ENCODE measurements around the gene STAC3.

Gene STAC3

DNA sequence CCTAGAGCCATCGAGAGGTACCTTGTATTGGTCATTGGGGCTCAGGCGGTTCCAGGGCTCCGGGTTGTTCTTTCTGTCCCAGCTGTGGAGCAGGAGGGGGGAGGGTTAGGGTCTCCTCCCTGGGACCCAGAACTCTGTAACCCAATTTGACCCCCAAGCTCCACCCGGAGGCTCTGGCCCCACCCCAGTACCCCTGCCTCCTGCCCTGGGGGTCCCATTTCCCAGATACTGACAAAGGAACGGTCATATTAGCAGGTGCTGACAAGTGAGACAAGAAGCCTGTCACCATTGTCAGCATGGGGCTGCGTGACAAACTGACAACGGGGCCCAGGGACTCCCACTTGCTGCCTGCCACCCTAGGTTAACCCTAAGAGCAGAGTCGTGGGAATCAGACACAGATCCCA is 15.3 kb downstream of the STAC3 start:
- DNase-seq, result no peak

DNA sequence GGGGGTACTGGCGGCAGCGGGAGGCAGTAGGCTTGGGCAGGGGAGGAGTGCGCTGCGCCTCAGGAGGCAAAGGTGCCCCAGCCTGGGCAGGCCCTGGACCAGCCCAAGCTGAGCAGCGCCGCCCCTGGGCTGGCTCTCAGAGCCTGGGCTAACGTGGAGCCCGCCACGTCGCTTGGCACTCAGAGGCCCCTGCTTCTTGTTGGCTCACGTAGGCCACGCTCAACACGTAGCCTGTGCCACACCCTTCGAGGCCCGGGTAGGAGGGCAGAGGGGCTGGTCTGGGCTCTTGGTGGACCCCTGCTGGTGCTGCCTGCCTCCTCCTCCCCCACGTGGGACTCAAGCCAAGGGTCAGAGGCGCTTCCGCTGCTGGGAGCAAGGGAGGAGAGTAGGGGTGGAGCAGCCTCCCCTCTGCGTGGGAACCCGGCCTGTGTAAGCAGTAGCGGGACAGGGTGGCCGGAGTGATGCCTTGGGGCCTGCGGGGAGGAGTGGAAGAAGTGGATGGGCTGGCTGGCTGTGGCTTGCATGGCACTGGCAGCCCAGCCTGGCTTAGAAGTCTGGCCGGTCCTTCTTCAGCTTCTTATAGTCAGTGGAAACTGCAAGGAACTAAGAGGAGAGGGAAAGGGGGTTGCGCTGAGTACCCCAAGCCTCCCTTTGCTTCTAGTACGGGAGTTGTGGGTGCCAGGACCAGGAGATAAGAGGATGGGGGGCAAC is 15.8 kb downstream of the STAC3 start:
- peak; percentile 95 for DNase-seq

DNA sequence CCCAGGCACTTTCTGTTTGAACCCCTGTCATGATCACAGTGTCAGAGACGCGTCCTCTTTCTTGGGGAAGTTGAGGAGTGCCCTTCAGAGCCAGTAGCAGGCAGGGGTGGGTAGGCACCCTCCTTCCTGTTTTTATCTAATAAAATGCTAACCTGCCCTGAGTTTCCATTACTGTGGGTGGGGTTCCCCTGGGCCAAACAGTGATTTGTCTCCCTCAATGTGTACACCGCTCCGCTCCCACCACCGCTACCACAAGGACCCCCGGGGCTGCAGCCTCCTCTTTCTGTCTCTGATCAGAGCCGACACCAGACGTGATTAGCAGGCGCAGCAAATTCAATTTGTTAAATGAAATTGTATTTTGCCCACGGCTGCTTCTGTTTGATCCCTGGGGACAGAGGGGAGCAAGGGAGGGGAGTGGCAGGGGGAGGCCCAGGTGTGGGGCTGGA is 16.4 kb downstream of the STAC3 start:
- no peak for DNase-seq

DNA sequence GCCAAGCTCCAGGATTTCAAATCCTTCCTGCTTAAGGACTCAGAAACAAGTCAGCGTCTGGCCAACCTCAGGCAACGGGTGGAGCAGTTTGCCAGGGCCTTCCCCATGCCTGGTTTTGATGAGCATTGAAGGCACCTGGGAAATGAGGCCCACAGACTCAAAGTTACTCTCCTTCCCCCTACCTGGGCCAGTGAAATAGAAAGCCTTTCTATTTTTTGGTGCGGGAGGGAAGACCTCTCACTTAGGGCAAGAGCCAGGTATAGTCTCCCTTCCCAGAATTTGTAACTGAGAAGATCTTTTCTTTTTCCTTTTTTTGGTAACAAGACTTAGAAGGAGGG is 16.8 kb downstream of the STAC3 start:
- no peak for DNase-seq

DNA sequence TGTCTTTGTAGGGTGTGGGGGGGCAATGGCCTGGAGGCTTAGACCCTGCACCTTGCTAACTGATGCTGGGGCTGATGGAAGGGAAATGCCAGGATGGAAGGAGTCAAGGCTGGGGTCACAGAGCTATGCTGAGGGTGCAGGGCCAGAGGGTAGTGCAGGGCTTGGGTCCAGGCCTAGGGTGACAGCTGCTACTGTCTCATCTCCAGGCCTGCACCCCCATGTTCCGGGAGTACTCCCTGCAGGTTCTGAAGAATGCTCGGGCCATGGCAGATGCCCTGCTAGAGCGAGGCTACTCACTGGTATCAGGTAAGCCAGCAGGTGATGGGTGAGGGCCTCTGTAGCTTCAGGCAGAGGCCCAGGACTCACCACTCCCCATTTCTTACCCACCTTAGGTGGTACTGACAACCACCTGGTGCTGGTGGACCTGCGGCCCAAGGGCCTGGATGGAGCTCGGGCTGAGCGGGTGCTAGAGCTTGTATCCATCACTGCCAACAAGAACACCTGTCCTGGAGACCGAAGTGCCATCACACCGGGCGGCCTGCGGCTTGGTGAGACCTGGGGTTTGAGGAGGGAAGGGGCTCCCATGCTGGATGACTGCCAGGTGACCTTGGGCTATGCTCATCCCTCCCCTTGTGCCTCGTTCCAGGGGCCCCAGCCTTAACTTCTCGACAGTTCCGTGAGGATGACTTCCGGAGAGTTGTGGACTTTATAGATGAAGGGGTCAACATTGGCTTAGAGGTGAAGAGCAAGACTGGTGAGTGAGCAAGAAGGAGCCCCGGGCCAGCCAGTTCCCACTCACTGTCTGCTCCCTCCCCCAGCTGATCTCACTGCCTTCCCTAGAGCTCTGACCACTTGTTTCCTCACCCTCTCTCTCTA is 17.4 kb downstream of the STAC3 start:
- DNase-seq, result peak; percentile 64

DNA sequence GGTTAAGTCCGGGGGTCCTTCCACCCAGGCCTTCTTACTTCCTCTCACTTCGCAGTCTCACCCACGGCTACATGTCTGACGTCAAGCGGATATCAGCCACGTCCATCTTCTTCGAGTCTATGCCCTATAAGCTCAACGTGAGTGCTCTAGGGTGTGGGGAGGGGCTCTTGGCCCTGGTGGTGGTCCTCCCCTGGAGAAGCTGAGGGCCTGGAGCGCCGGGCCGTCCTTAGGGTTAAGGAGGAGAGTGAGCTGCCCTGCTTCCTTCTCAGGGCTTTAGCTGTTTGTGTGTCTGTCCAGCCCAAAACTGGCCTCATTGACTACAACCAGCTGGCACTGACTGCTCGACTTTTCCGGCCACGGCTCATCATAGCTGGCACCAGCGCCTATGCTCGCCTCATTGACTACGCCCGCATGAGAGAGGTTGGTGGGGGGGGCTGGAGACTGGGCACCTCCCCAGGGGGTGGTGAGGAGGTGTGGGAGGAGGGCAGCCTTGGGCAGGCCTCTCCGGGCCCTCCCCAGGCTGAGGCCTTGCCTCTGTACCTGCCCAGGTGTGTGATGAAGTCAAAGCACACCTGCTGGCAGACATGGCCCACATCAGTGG is 18.7 kb downstream of the STAC3 start:
- no peak for DNase-seq

DNA sequence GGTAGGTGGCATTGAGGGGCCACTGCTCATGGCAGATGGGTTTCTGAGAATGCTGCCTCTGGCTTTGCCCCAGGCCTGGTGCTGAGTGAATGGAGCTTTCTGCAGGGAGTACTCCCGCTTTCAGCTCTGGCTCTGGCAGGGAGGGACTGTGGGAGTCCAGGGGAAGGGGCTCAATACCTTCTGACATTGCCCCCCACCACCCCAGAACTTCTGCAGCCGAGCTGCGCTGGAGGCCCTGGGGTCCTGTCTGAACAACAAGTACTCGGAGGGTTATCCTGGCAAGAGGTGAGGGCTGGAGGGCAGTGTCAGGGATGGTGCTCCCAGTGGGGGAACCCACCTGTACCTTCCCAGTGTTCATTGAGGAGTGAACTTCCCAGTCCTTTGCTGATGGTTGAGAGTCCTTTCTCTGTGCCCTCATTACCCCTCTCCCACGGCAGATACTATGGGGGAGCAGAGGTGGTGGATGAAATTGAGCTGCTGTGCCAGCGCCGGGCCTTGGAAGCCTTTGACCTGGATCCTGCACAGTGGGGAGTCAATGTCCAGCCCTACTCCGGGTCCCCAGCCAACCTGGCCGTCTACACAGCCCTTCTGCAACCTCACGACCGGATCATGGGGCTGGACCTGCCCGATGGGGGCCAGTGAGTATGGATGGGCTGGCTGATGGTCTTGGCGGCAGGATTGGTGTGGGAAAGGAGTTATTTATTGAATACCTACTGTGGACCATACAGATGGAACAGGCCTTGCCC is 19.5 kb downstream of the STAC3 start:
- DNase-seq, result no peak

DNA sequence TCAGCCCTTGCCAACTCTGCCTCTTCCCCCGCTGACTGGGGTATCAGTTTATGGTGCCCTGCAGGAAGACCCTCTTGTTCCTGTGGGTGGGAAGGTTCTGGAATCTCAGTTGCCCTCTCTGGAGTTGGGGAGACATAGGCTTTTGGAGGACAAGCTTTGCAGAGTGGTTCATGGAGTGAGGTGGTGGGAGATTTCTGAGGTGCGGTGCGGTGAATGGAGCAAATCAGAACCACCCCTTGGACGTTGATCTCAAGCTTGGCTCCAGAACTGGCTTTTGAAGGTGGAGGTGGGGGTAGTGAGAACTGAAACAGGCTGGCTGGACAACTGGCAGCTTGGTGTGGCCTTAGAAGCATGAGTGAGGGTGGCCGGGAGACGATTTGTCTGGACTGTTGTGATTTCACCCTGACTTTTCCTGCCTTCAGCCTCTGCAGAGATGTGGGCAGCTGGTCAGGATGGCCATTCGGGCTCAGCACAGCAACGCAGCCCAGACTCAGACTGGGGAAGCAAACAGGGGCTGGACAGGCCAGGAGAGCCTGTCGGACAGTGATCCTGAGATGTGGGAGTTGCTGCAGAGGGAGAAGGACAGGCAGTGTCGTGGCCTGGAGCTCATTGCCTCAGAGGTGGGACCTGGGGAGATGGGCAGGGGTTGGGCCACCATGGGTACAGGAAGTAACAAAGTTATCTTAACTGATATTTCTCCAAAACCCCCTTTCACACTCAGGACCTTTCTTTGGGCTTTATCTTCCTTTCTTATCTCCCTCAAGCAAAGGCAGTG is 20.4 kb downstream of the STAC3 start:
- no peak for DNase-seq

DNA sequence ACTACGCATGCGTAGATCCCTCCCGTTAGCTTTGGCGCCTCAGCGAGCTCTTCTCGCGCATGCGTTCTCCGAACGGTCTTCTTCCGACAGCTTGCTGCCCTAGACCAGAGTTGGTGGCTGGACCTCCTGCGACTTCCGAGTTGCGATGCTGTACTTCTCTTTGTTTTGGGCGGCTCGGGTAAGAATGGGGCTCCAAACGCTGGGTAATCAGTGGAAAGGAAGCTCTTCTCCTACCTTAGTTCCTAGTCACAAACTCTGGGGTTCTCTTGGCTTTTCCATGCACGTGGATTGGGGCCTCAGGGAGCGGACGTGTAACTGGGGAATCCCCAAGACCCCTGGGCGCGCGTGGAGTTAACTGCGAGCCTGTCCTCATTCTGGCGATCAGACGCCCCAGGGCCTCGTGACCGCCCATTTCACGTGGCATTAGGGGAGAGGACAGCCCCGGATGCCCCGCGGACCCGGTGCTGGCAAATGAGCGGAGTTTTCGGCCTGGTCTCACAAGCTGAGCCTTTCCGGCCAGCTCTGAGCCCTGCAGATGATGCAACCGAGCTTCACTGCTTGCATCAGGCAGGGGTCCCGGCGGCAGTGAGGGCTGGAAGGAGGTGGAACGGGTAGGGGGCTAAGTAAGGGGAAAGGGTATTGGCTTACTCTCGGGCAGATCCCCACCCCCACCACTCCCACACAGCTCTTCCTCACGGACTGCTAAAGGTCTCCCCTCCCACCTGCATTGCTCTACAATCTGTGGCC is 21.2 kb downstream of the STAC3 start, which contains the start of gene SHMT2:
TSS of gene SHMT2 (plus strand) at position 78 of the 747 bp plus-strand sequence. CDS start at position 146, 68 bp downstream.
- DNase-seq, result peak; percentile 97

DNA sequence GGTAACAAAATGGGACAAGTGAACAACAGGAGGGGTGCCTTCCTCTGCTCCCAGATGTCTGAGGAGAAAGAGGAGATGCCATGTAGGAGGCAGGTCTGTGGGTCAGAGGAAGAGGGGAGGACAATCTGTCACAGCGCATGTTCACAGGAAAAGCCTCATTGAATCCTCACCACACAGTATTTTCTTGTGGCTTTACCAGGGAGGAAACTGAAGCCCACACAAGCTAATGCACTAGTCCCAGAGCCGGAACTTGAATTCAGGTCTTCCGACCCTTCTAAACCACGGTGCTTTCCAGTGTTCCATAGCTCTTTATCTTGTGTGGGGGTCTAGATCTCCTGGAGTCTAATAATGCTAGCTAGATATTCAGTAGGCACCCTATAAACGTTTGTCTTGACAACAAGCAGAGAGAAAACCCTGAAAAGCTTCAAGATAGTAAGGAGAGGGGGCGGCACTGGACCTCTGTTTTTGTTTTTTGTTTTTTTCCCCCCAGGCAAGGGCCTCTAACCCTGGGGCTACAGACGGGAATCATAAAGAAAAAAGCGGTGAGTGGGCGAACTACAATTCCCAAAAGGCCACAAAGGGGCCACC is 21.8 kb downstream of the STAC3 start:
- no peak for DNase-seq

DNA sequence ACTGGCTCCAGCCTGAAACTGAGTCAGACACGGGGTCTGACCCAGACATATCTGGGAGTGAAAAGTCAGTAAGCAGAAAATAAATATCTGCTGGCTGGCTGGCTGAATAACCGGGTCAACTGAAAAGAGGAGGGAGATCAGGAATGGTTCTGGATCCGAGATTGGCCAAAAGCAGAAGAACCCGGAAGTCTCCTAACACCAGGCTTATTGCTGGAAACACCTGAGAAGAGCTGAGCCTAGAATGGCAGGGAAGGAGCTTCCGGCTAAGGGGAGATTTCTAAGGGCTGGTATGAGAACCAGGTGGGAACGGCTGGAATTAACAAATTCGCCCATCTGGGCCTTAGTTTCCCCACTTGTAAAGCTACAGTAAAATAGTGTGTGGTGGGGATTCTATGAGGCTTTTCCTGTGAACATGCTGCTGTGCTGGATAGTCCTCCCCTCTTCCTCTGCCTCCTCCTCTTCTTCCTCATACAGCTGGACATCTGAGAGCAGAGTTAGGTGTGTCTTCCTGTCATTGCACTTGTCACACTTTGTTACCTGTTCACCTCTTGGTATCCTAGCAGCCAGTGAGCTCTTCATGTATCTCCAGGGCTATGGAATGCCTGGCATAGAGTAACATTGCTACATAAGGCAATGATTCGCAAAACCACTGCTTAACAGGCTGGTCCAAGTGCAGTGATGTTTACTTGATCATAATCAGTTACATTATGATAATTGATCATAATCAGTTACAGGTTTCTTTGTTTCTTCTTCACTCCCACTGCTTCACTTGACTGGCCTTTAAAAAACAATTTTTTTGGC is 23.5 kb downstream of the STAC3 start:
- no peak for DNase-seq

DNA sequence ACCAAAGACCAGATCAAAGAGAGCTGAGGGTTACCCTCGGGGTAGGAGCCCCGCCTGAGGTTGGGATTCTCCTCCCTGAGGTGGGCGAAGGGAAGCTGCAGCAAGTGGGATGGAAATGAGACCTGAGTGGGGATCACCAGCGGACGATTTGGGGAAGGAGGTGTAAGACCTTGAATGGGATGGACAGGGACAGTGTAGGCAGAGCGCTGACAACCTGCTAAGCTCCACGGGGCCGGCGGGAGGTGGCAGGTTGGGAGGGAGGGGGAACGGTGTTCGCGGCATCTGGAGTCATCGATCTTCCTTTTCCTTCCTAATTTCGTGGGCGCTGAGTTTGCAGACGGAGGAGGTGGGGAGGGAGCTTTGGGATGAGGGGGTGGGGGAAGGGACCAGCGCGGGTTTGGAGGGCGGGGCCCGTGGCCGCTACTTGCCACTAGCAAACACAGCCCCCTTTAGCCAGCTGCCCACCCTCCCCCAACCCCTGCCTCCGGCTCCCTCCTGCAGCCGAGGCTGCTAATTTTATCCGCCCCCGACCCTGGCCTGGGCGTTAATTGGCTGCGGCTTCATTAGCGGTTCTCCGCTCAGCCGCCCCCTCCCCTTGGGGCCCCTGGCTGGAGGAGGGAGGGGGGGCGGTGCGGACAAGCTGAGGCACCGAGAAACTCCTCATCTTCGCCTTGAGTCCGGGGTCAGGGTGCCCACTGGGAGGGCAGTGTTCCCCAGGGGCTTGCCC is 24.2 kb downstream of the STAC3 start:
- no peak for DNase-seq

DNA sequence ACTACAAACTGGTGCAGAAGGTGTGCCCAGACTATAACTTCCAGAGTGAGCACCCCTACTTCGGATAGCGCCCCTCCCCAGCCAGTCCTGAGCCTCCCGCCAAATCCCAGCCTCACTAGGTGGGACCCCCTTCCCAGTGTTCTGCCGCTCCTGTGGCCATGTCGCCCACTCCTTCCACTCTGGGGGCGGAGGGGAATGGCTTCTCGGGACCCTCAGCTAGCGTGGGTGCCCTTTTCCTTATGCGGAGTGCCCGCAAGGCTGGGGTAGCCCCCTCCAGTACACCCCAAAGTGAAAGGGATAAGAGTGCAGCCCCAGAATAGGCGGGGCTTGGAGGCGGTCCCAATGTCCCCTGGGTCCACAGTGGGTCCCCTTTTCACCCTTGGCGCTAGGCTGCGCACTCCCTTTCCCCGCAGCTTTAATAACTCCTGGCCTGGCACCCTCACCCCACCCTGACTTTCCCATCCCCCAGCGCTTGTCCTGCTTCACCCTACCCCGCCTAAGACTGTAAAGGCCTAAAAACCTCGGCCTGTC is 25.2 kb downstream of the STAC3 start:
- no peak for DNase-seq

DNA sequence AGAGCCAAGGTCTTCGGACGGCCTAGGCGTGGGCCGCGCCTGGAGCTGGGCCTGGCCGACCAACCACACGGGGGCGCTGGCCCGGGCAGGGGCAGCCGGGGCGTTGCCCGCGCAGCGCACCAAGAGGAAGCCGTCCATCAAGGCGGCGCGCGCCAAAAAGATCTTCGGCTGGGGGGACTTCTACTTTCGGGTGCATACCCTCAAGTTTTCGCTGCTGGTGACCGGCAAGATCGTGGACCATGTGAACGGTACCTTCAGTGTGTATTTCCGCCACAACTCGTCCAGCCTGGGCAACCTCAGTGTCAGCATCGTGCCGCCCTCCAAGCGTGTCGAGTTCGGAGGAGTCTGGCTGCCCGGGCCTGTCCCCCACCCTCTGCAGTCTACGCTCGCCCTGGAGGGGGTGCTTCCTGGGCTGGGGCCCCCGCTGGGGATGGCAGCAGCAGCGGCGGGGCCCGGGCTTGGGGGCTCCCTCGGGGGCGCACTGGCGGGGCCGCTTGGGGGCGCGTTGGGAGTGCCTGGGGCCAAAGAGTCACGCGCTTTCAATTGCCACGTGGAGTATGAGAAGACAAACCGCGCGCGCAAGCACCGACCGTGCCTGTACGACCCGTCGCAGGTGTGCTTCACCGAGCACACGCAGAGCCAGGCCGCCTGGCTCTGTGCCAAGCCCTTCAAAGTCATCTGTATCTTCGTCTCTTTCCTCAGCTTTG is 25.9 kb downstream of the STAC3 start:
- no peak for DNase-seq

DNA sequence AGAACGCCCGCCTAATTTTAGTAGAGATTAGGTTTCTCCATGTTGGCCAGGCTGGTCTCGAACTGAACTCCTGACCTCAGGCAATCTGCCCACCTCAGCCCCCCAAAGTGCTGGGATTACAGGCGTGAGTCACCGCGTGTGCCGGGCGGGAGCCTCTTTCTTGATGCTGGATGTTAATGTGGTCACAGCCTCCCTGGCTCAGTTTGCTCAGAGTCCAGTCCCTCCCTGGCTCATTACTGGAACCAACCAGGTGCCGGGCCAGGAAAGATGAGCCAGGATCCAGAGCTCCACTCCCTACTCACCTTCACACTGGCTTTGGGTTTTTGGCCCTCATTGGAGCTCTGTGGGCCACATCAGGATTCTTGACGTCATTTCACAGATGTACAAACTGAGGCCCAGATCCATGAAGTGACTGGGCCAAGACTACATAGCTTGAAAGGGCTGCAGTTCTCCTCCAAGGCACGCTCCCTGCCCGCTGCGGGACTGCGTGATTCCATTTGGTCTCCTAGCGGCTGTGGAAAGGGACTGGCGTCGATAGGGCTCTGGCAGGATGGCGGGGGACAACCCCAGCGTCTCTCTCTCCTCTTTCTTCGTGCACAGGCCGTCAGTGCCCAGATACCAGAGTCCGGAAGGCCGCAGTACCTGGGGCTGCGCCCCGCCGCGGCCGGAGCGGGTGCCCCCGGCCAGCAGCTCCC is 26.6 kb downstream of the STAC3 start:
- no peak for DNase-seq

DNA sequence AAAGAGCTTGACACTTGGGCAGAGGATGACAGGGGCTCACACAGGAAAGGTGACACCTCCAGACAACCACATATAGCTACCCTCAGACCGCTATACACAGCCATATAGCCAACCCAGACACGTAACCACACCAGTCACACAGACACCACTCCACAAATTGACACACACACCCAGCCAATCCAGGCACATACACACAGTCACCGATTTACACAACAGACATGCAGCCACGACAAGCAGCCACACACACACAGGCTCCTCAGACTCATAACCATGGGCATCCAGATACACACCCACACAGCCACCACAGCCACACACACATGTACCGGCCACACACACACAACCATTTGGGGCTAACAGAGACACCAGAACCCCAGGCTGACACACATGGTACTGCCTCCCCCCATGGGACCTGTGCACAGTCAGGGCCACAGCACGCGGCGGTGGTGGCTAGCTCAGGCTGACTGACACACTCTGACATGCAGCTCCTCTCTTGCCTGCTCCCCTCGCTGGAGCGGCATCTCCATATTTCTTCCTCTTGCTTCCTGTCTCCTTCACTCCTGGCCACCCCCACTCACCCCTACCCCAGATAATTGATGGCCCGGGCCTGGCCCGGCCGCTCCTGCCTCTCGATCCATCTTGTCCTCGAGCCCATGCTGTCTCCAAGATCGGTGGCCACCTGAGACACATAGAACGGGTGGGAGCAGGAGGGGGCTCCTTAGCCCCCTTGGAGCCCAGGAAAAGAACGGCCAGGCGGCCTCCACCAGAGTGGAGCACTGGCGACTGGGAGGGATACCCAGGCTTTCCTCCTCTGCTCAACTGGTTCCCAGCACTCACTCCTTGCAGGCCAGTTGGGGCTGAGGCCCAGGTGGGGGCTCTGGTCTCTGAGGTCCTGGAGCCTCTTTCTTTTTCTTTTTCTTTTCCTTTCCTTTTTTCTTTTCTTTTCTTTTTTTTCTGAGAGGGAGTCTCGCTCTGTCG is 27.5 kb downstream of the STAC3 start:
- no peak for DNase-seq

All from fibroblast of skin of scalp (primary cell).